ENCODE results near the gene ADCY1. TPM values are rescaled to one million over a fixed set of nuclear protein-coding genes. Genes with fewer than 3 reads are reported as not detected.

Gene ADCY1
- total RNA-seq, 1 donor = under 0.01 TPM

GRCh38 chr7:45685619-45686240, 111.6 kb downstream of the ADCY1 start:
- H3K4me3 ChIP-seq (ENCODE audit: low read depth, low read length) = no peak overlapping the region
- no peak for TF ChIP-seq CTCF (IDR thresholded peaks at IDR 0.05; ENCODE audit: insufficient read depth, low read depth, low read length)
- DNase-seq (ENCODE audit: low read depth) = no peak

- no peak for DNase-seq (ENCODE audit: low read depth)
- no peak overlapping the region for H3K4me3 ChIP-seq (ENCODE audit: low read depth, low read length)
- TF ChIP-seq CTCF (IDR thresholded peaks at IDR 0.05; ENCODE audit: insufficient read depth, low read depth, low read length) = no peak
Measured at GRCh38 chr7:45686441-45687184, 112.4 kb downstream of the ADCY1 start.

- DNase-seq (ENCODE audit: low read depth) = no peak
- H3K4me3 ChIP-seq (ENCODE audit: low read depth, low read length) = no peak overlapping the region
- no peak for TF ChIP-seq CTCF (IDR thresholded peaks at IDR 0.05; ENCODE audit: insufficient read depth, low read depth, low read length)
Measured at GRCh38 chr7:45687185-45687560, 113.0 kb downstream of the ADCY1 start.

GRCh38 chr7:45687721-45688120, 113.6 kb downstream of the ADCY1 start:
- no peak for TF ChIP-seq CTCF (IDR thresholded peaks at IDR 0.05; ENCODE audit: insufficient read depth, low read depth, low read length)
- no peak for DNase-seq (ENCODE audit: low read depth)
- H3K4me3 ChIP-seq (ENCODE audit: low read depth, low read length) = no peak overlapping the region

- no peak for TF ChIP-seq CTCF (IDR thresholded peaks at IDR 0.05; ENCODE audit: insufficient read depth, low read depth, low read length)
- no peak for DNase-seq (ENCODE audit: low read depth)
- no peak overlapping the region for H3K4me3 ChIP-seq (ENCODE audit: low read depth, low read length)
Measured at GRCh38 chr7:45688382-45688781, 114.2 kb downstream of the ADCY1 start.

GRCh38 chr7:45689011-45689796, 115.0 kb downstream of the ADCY1 start:
- no peak for TF ChIP-seq CTCF (IDR thresholded peaks at IDR 0.05; ENCODE audit: insufficient read depth, low read depth, low read length)
- DNase-seq (ENCODE audit: low read depth) = peak; percentile 62
- H3K4me3 ChIP-seq (ENCODE audit: low read depth, low read length) = no peak overlapping the region
